GM19328 (cell line): ENCODE data around the gene TCEAL7.

Source experiments
- ATAC-seq: cut with Tn5 transposase; IDR thresholded peaks from one replicate; pipeline ENCODE4 v1.9.1; 2021; ENCODE audit warnings: mild to moderate bottlenecking, moderate library complexity; ENCODE audit not compliant: unreplicated experiment

Gene TCEAL7

GRCh38 chrX:103363046-103363445 is 33.0 kb downstream of the TCEAL7 start:
- ATAC-seq = no peak

DNA sequence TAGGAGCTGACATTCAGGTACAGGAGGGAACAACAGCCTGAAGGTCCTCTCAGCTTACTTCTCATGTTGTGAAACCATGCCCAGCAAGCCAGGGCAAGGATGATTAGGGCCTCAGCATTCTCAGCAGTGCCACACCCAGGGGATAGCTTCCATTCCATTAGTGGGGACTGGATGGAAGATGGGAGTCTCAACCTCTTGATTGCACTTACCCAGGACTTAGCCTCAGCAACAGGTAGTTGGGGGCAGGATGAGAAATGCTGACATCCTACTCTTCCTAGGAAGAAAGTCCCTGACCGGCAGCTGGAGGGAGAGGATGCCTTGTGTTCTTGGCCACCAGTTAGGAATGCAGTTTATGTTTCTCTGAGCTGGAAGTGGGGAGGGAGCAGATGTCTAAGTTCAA is 37.5 kb downstream of the TCEAL7 start:
- no peak for ATAC-seq

DNA sequence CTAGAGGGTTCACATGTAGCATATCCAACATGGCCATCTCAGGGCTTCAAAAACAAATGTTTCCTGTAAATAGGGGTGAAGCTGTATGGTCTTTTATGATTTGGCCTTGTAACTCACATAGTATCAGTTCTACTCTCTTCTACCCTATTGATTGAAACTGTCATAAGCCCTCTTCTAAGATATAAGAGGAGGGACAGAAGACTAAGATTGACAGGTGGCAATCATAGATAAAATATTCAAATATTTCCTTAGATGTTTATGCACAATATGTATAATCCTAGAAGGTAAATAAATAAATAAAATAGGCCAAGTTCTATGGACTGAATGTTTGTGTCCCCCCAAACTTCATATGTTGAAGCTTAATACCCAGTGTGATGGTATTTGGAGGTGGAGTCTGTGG is 39.4 kb downstream of the TCEAL7 start:
- no peak for ATAC-seq

DNA sequence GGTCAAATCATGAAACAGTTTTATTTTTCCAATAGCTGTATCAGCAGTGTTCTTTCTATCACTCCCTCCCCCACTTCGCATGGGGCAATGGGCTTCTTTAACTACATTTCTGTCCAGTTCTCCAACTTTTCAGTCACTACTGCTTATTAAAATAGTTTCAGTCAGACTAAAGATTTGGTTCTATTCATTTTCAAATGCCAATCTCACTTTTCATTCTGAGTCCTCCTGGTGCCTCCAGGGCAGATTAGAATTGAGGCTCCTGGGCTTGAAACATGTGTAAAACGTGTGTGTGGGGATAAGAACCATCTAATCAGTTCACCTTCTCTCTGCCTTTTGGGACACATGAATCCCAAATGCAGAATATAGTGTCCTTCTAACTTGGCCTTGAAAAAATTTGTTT is 42.8 kb downstream of the TCEAL7 start:
- no peak for ATAC-seq

GRCh38 chrX:103373581-103373980 is 43.5 kb downstream of the TCEAL7 start:
- ATAC-seq = no peak

- ATAC-seq = no peak
These were observed 46.3 kb downstream of the TCEAL7 start, which contains the start of gene BEX3 for GRCh38 chrX:103376118-103376978. Gene BEX3, plus strand, starts transcription at chrX:103376538. Its CDS starts 984 bp downstream, at chrX:103377522.

- ATAC-seq = no peak
These were observed 46.9 kb downstream of the TCEAL7 start for GRCh38 chrX:103376979-103377324.

DNA sequence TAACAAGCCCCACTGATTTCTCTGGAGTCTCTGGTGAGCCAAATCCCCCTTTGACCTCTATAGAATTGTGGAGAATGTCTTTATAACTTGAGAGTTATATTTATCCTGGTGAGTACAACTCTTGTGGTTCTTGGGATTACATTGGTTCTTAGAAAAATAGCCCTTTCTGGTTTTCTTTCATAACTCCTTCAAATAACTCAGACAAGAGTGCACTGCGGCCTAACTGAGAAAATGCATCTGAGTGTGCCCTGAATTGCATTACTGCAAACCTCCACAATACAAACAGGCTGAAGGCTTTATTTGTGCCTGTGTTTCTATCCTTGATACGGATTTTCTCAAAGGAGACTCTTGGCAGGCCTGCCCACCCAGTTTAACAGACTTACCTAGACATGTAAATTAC is 49.0 kb downstream of the TCEAL7 start:
- no peak for ATAC-seq
